Karpas-422 (cell line): ENCODE data around the gene NPAS3. TPM values are rescaled to one million over a fixed set of nuclear protein-coding genes. Genes with fewer than 3 reads are reported as not detected.

Experiments
- DNase-seq: peaks from one replicate; pipeline ENCODE4 v3.0.0-alpha.2; 2015
- H2AFZ ChIP-seq: fragments of 200-600 bp; sonication (generic); 2 replicates; pipeline ENCODE4 v1.6.1; 2014; ENCODE audit warnings: antibody characterized with exemption, low read length, mixed read lengths
- H3K27ac ChIP-seq: fragments of 200-600 bp; sonication (generic); 2 replicates; pipeline ENCODE4 v1.5.1; 2014; ENCODE audit warnings: mild to moderate bottlenecking, low read length, moderate library complexity
- H3K27me3 ChIP-seq: fragments of 200-600 bp; sonication (generic); 2 replicates; pipeline ENCODE4 v1.6.1; 2014; ENCODE audit warnings: low read length, mixed read lengths
- H3K36me3 ChIP-seq: fragments of 200-600 bp; sonication (generic); 2 replicates; pipeline ENCODE4 v1.6.1; 2014; ENCODE audit warnings: low read length, mixed read lengths; ENCODE audit not compliant: insufficient read depth
- H3K4me1 ChIP-seq: fragments of 200-600 bp; sonication (generic); 2 replicates; pipeline ENCODE4 v1.6.1; 2014; ENCODE audit warnings: mild to moderate bottlenecking, low read length, mixed read lengths
- H3K4me2 ChIP-seq: fragments of 200-600 bp; sonication (generic); 2 replicates; pipeline ENCODE4 v1.6.1; 2014; ENCODE audit warnings: low read length, low read depth, mild to moderate bottlenecking; ENCODE audit not compliant: poor library complexity, severe bottlenecking
- H3K4me3 ChIP-seq: fragments of 200-600 bp; sonication (generic); 2 replicates; pipeline ENCODE4 v1.5.1; 2014; ENCODE audit warnings: mild to moderate bottlenecking, antibody characterized with exemption, low read length, mixed read lengths
- H3K79me2 ChIP-seq: fragments of 200-600 bp; sonication (generic); 2 replicates; pipeline ENCODE4 v1.6.1; 2014; ENCODE audit warnings: mild to moderate bottlenecking, low read length, mixed read lengths
- H3K9ac ChIP-seq: fragments of 200-600 bp; sonication (generic); 2 replicates; pipeline ENCODE4 v1.6.0; 2014; ENCODE audit warnings: low read length
- H3K9me2 ChIP-seq: fragments of 200-600 bp; sonication (generic), shearing (Covaris generic); replicated peaks from 2 replicates; pipeline ENCODE4 v1.6.0; 2014; ENCODE audit warnings: mild to moderate bottlenecking, low read length, moderate library complexity; ENCODE audit not compliant: insufficient read depth
- H3K9me3 ChIP-seq: fragments of 300-700, 200-600 bp; sonication (generic); 2 replicates; pipeline ENCODE4 v1.6.1; 2014; ENCODE audit warnings: low read length, mixed read lengths
- H4K20me1 ChIP-seq: fragments of 200-600 bp; sonication (generic); 2 replicates; pipeline ENCODE4 v1.6.1; 2014; ENCODE audit warnings: mild to moderate bottlenecking, antibody characterized with exemption, low read length, low read depth; ENCODE audit not compliant: insufficient read depth
- total RNA-seq: library from RNA; depleted of rRNA; stranded (reverse); fragments of >200 nt; shearing (Covaris generic); gene quantifications from 2 replicates; pipeline ENCODE4 v1.2.3, GENCODE V29; 2014; ENCODE audit warnings: low replicate concordance

Gene NPAS3
- total RNA-seq, 1 experiment from 2014 or later, result 1.6 TPM

DNA sequence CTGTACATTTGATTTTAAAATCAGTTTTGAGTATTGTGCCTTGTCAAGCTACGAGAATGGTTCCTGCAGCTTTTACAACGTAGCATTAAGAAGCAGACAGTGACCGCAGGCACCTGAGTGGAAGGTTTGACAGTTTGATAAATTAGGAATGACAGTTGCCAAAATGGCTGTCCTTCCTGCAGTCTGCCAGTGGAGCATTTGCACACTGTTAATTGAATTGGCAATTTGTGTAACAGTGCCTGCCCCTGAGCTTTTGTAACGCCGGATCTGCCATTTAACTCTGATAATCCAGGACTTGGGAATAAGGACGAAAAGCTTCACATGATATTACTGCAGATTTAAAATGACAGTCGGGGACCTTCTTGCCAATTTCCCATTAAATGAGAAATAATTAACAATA lies 385.3 kb downstream of the NPAS3 start:
- Histone ChIP-seq H2AFZ (no peak overlapping the region), H3K9ac (no peak overlapping the region), H3K9me2 (no peaks in the 10 kb centered on the region), H3K4me3 (no peak overlapping the region), H3K79me2 (no peaks in the 10 kb centered on the region), H4K20me1 (no peaks in the 10 kb centered on the region), H3K27me3 (no peaks in the 10 kb centered on the region; the same call in 1 of the 2 replicates), H3K27ac (no peak overlapping the region), H3K4me2 (no peak overlapping the region), H3K4me1 (no peaks in the 10 kb centered on the region), H3K9me3 (no peaks in the 10 kb centered on the region), H3K36me3 (no peaks in the 10 kb centered on the region)
- no peak for DNase-seq

- Histone ChIP-seq H3K4me1 (no peaks in the 10 kb centered on the region), H3K79me2 (no peaks in the 10 kb centered on the region), H3K4me3 (no peak overlapping the region), H3K27me3 (no peaks in the 10 kb centered on the region), H3K27ac (no peak overlapping the region), H3K9me2 (no peaks in the 10 kb centered on the region), H2AFZ (no peak overlapping the region), H3K9ac (no peak overlapping the region), H3K4me2 (no peak overlapping the region), H3K36me3 (no peaks in the 10 kb centered on the region), H3K9me3 (no peaks in the 10 kb centered on the region), H4K20me1 (no peaks in the 10 kb centered on the region)
- DNase-seq, result no peak
Observed at GRCh38 chr14:33331176-33331949, 392.7 kb downstream of the NPAS3 start.

DNA sequence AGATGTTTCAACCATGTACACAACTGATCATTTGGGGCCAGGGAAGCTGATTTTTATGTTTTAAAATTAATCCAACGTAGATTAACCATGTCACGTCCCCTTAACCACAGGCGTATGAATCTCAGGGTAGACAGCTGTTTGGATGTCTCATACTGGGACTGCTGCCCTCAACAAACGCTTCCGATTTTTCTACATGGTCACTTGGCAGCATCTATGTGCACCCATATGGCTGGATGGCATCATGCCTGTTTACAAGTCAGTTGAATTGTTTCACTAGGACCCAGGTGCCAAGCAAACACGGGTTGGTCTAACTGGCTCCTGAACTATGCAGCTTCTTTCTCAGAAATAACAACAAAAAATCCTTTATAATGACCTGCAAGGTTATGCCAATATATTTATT lies 393.8 kb downstream of the NPAS3 start:
- Histone ChIP-seq H3K9me2 (no peaks in the 10 kb centered on the region), H3K4me3 (no peak overlapping the region), H3K36me3 (no peaks in the 10 kb centered on the region), H3K9me3 (no peaks in the 10 kb centered on the region), H3K27ac (no peak overlapping the region), H2AFZ (no peak overlapping the region), H3K27me3 (no peaks in the 10 kb centered on the region), H3K4me2 (no peak overlapping the region), H4K20me1 (no peaks in the 10 kb centered on the region), H3K79me2 (no peaks in the 10 kb centered on the region), H3K4me1 (no peaks in the 10 kb centered on the region), H3K9ac (no peak overlapping the region)
- DNase-seq, result no peak

GRCh38 chr14:33335366-33335765 lies 396.7 kb downstream of the NPAS3 start:
- Histone ChIP-seq H3K9ac (no peak overlapping the region), H3K9me3 (no peaks in the 10 kb centered on the region), H3K36me3 (no peaks in the 10 kb centered on the region), H3K4me3 (no peak overlapping the region), H3K4me2 (no peak overlapping the region), H3K27me3 (no peaks in the 10 kb centered on the region), H3K79me2 (no peaks in the 10 kb centered on the region), H3K9me2 (no peaks in the 10 kb centered on the region), H2AFZ (no peak overlapping the region), H3K27ac (no peak overlapping the region), H3K4me1 (no peaks in the 10 kb centered on the region), H4K20me1 (no peaks in the 10 kb centered on the region)
- no peak for DNase-seq

DNA sequence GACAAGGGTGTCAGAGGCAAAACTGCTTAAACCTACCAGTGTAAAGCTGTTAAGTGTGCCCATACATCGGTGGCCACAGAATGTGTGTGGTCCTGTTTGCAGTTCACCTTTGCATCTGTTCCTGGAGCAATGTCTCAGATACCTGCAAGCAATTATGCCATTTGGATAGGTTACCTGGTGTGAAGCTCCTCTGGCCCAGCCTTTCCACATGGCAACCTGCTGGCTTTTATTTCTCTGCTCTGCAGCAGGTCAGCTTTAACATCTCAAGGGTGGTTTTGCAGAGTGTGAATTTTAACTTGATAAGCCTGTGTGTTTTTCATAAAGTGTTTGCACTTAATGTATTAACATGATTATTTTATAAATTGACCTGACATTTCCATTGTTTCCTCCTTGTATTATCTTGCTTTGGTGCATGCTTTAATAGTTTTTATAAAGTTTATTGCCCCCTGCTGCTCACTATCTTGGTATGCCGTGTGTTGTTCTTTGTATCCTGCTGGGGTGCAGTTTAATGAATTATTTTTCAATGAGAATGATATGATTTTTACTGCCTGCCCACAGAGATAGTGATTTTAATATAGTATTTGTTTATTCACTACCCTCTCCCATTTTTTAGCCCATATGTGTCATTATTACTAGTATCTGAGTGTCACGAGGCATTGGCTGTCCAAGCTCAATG lies 403.8 kb downstream of the NPAS3 start:
- no peaks in the 10 kb centered on the region for H4K20me1 ChIP-seq
- H2AFZ ChIP-seq, result no peak overlapping the region
- no peak overlapping the region for H3K4me2 ChIP-seq
- H3K27me3 ChIP-seq, result no peaks in the 10 kb centered on the region
- no peaks in the 10 kb centered on the region for H3K9me3 ChIP-seq
- no peaks in the 10 kb centered on the region for H3K36me3 ChIP-seq
- no peak overlapping the region for H3K4me3 ChIP-seq
- no peaks in the 10 kb centered on the region for H3K79me2 ChIP-seq
- no peak overlapping the region for H3K9ac ChIP-seq
- no peak overlapping the region for H3K27ac ChIP-seq
- no peak for DNase-seq
- H3K4me1 ChIP-seq, result no peaks in the 10 kb centered on the region
- no peaks in the 10 kb centered on the region for H3K9me2 ChIP-seq

GRCh38 chr14:33343016-33343415 lies 404.3 kb downstream of the NPAS3 start:
- Histone ChIP-seq H3K27me3 (no peaks in the 10 kb centered on the region), H3K9me2 (no peaks in the 10 kb centered on the region), H4K20me1 (no peaks in the 10 kb centered on the region), H3K79me2 (no peaks in the 10 kb centered on the region), H3K36me3 (no peaks in the 10 kb centered on the region), H3K4me3 (no peak overlapping the region), H3K4me2 (no peak overlapping the region), H3K4me1 (no peaks in the 10 kb centered on the region), H2AFZ (no peak overlapping the region), H3K27ac (no peak overlapping the region), H3K9ac (no peak overlapping the region), H3K9me3 (no peaks in the 10 kb centered on the region)
- no peak for DNase-seq

DNA sequence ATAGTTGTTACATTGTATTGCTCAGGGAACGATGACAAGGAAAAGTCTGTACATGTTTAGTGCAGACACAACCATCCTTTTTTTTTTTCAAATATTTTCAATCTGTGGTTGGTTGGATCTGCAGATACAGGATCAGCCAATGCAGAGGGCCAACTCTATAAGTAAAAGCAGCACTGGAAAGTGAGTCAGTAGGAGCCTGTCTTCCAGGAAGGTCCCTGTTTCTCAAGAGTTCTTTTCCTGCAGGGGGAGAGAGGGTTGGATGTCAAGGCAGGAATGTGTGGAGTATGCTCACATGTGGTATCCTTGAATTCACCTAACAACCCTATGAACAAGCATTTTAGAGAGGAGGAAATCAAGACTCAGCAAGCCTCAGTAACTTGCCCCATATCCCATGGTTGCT lies 409.1 kb downstream of the NPAS3 start:
- H3K9me3 ChIP-seq, result no peaks in the 10 kb centered on the region
- H3K4me1 ChIP-seq, result 0 out of 2 replicates have a peak, but pooled peaks cover 4% of the 10 kb centered on the region
- no peak overlapping the region for H2AFZ ChIP-seq
- no peaks in the 10 kb centered on the region for H4K20me1 ChIP-seq
- H3K79me2 ChIP-seq, result no peaks in the 10 kb centered on the region
- H3K27me3 ChIP-seq, result no peaks in the 10 kb centered on the region
- H3K9ac ChIP-seq, result no peak overlapping the region
- H3K4me2 ChIP-seq, result no peak overlapping the region
- H3K36me3 ChIP-seq, result no peaks in the 10 kb centered on the region
- DNase-seq, result no peak
- H3K27ac ChIP-seq, result no peak overlapping the region
- no peak overlapping the region for H3K4me3 ChIP-seq
- H3K9me2 ChIP-seq, result no peaks in the 10 kb centered on the region

- Histone ChIP-seq H3K79me2 (no peaks in the 10 kb centered on the region), H3K4me3 (no peak overlapping the region), H3K9me2 (no peaks in the 10 kb centered on the region), H3K36me3 (no peaks in the 10 kb centered on the region), H2AFZ (no peak overlapping the region), H4K20me1 (no peaks in the 10 kb centered on the region), H3K27ac (no peak overlapping the region), H3K4me2 (no peak overlapping the region), H3K27me3 (no peaks in the 10 kb centered on the region), H3K9ac (no peak overlapping the region), H3K9me3 (no peaks in the 10 kb centered on the region), H3K4me1 (0 out of 2 replicates have a peak, but pooled peaks cover 4% of the 10 kb centered on the region)
- no peak for DNase-seq
Observed at GRCh38 chr14:33348510-33348909, 409.8 kb downstream of the NPAS3 start.
